ENCODE data around the gene ARAP2.

DNA sequence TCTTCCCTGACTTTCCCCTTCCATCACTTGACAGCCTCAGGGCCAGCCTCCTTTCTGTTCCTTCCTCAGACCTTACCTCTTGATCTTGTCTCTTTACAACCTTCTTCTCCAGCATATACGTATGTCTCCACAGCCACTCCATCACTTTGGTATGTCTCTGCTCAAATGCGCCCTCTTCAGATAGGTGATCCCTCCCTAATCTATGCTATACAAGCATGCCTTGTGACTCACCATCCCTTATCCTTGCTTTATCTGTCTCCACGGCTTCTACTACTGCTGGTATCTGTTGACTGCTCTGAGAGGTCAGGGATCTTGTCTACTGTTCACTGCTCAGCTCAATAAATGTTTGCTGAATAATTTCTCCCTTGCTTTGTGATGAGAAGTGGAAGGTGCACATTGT is 9.0 kb downstream of the ARAP2 start:
- TF ChIP-seq ZFP3 (tag by site-specific recombination; IDR thresholded peaks at IDR 0.05; ENCODE audit: low read depth) = no peak
- TF ChIP-seq, protein P1, sequence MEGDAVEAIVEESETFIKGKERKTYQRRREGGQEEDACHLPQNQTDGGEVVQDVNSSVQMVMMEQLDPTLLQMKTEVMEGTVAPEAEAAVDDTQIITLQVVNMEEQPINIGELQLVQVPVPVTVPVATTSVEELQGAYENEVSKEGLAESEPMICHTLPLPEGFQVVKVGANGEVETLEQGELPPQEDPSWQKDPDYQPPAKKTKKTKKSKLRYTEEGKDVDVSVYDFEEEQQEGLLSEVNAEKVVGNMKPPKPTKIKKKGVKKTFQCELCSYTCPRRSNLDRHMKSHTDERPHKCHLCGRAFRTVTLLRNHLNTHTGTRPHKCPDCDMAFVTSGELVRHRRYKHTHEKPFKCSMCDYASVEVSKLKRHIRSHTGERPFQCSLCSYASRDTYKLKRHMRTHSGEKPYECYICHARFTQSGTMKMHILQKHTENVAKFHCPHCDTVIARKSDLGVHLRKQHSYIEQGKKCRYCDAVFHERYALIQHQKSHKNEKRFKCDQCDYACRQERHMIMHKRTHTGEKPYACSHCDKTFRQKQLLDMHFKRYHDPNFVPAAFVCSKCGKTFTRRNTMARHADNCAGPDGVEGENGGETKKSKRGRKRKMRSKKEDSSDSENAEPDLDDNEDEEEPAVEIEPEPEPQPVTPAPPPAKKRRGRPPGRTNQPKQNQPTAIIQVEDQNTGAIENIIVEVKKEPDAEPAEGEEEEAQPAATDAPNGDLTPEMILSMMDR (tag by site-specific recombination; IDR thresholded peaks at IDR 0.05) = no peak
- TF ChIP-seq, protein P2, sequence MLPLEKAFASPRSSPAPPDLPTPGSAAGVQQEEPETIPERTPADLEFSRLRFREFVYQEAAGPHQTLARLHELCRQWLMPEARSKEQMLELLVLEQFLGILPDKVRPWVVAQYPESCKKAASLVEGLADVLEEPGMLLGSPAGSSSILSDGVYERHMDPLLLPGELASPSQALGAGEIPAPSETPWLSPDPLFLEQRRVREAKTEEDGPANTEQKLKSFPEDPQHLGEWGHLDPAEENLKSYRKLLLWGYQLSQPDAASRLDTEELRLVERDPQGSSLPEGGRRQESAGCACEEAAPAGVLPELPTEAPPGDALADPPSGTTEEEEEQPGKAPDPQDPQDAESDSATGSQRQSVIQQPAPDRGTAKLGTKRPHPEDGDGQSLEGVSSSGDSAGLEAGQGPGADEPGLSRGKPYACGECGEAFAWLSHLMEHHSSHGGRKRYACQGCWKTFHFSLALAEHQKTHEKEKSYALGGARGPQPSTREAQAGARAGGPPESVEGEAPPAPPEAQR (tag by site-specific recombination; IDR thresholded peaks at IDR 0.05) = no peak
- TF ChIP-seq HOXA7 (CRISPR knock-in tag; IDR thresholded peaks at IDR 0.05; ENCODE audit: borderline replicate concordance) = no peak
- no peak for TF ChIP-seq ZBTB7A (tag by site-specific recombination; IDR thresholded peaks at IDR 0.05; ENCODE audit: low read depth)
- TF ChIP-seq ZNF501 (tag by site-specific recombination; IDR thresholded peaks at IDR 0.05) = no peak
- TF ChIP-seq, protein P3, sequence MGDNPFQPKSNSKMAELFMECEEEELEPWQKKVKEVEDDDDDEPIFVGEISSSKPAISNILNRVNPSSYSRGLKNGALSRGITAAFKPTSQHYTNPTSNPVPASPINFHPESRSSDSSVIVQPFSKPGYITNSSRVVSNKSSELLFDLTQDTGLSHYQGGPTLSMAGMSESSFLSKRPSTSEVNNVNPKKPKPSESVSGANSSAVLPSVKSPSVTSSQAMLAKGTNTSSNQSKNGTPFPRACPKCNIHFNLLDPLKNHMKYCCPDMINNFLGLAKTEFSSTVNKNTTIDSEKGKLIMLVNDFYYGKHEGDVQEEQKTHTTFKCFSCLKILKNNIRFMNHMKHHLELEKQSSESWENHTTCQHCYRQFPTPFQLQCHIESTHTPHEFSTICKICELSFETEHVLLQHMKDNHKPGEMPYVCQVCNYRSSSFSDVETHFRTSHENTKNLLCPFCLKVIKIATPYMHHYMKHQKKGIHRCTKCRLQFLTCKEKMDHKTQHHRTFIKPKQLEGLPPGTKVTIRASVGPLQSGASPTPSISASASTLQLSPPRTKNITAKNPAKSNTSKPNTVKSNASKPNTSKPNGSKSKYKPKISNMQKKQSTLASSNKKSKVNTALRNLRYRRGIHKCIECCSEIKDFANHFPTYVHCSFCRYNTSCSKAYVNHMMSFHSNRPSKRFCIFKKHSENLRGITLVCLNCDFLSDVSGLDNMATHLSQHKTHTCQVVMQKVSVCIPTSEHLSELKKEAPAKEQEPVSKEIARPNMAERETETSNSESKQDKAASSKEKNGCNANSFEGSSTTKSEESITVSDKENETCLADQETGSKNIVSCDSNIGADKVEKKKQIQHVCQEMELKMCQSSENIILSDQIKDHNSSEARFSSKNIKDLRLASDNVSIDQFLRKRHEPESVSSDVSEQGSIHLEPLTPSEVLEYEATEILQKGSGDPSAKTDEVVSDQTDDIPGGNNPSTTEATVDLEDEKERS (tag by site-specific recombination; IDR thresholded peaks at IDR 0.05) = no peak
- TF ChIP-seq KLF1 (tag by site-specific recombination; IDR thresholded peaks at IDR 0.05) = no peak
- TF ChIP-seq, protein P4, sequence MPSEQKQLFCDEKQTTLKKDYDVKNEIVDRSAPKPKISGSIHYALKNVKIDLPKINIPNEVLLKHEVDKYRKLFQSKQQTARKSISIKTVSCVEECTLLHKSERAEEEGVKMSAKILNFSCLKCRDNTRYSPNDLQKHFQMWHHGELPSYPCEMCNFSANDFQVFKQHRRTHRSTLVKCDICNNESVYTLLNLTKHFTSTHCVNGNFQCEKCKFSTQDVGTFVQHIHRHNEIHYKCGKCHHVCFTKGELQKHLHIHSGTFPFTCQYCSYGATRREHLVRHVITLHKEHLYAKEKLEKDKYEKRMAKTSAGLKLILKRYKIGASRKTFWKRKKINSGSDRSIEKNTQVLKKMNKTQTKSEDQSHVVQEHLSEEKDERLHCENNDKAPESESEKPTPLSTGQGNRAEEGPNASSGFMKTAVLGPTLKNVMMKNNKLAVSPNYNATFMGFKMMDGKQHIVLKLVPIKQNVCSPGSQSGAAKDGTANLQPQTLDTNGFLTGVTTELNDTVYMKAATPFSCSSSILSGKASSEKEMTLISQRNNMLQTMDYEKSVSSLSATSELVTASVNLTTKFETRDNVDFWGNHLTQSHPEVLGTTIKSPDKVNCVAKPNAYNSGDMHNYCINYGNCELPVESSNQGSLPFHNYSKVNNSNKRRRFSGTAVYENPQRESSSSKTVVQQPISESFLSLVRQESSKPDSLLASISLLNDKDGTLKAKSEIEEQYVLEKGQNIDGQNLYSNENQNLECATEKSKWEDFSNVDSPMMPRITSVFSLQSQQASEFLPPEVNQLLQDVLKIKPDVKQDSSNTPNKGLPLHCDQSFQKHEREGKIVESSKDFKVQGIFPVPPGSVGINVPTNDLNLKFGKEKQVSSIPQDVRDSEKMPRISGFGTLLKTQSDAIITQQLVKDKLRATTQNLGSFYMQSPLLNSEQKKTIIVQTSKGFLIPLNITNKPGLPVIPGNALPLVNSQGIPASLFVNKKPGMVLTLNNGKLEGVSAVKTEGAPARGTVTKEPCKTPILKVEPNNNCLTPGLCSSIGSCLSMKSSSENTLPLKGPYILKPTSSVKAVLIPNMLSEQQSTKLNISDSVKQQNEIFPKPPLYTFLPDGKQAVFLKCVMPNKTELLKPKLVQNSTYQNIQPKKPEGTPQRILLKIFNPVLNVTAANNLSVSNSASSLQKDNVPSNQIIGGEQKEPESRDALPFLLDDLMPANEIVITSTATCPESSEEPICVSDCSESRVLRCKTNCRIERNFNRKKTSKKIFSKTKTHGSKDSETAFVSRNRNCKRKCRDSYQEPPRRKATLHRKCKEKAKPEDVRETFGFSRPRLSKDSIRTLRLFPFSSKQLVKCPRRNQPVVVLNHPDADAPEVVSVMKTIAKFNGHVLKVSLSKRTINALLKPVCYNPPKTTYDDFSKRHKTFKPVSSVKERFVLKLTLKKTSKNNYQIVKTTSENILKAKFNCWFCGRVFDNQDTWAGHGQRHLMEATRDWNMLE (tag by site-specific recombination; conservative IDR thresholded peaks at IDR 0.05; ENCODE audit: low read depth) = no peak
- TF ChIP-seq MEIS1 (CRISPR knock-in tag; IDR thresholded peaks at IDR 0.05; ENCODE audit: borderline replicate concordance) = no peak
- TF ChIP-seq ZNF155 (tag by site-specific recombination; IDR thresholded peaks at IDR 0.05) = no peak
- no peak for TF ChIP-seq ZNF169 (tag by site-specific recombination; IDR thresholded peaks at IDR 0.05)
- TF ChIP-seq ZNF274 (IDR thresholded peaks at IDR 0.05; ENCODE audit: low read length) = no peak
- no peak for TF ChIP-seq ZNF274 (tag by site-specific recombination; IDR thresholded peaks at IDR 0.05; ENCODE audit: borderline replicate concordance)

Measured in HEK293 (cell line).